ENCODE data around the gene PALD1.

The PALD1 gene

DNA sequence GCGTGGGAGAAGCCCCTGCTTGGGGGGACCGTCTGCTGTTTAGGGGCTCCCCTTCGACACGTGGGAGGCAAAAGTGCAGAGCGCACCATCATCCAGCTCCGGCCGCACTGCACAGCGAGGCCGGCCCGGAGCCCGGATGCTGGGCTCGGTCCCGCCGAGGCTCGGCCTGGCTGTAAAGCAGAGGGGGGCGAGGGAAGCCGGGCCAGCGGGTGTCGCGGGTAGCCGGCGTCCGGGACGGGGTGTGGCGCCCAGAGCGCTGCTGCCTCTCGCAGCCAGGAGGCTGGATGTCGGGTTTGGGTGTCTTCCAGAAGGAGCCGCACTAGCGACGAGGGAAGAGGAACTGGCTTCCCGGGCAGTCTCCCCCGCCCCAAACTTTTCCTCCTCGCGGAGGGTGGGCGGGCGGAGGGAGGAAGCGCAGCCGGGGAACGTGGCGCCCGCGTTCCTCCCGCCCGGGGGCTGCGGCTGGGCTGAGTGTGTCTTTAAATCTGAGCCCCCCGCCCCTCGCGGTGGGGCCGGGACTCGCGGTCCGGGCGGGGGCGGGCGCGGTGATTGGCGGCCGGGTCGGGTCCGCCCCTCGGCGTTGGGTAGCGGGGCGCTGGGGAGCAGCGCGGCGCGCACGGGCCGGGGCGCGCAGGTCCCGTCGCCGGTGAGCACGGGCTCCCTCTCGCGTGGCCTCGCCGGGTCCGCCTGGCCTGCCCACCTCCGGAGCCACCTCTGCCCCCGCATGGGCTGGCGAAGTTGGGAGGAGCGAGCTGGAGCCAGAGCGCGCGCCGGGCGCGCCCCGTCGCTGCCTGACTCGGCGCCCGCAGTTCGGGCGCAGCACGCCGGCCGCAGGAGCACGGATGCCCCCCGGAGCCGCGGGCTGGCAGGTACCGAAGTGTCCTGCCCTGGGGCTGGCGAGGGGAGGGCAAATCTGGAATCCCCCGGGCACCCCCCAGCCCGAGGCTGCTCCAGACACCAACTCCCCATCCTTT lies at the start of gene PALD1:
Gene PALD1 (plus strand): TSS at position 577 of the 974 bp plus-strand sequence. CDS start 47,185 bp downstream, outside the sequence.
- TF ChIP-seq, protein P1, sequence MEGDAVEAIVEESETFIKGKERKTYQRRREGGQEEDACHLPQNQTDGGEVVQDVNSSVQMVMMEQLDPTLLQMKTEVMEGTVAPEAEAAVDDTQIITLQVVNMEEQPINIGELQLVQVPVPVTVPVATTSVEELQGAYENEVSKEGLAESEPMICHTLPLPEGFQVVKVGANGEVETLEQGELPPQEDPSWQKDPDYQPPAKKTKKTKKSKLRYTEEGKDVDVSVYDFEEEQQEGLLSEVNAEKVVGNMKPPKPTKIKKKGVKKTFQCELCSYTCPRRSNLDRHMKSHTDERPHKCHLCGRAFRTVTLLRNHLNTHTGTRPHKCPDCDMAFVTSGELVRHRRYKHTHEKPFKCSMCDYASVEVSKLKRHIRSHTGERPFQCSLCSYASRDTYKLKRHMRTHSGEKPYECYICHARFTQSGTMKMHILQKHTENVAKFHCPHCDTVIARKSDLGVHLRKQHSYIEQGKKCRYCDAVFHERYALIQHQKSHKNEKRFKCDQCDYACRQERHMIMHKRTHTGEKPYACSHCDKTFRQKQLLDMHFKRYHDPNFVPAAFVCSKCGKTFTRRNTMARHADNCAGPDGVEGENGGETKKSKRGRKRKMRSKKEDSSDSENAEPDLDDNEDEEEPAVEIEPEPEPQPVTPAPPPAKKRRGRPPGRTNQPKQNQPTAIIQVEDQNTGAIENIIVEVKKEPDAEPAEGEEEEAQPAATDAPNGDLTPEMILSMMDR (IDR thresholded peaks at IDR 0.05; ENCODE audit: insufficient read depth, low read length, missing control alignments), result peak; percentile 3
- H3K4me3 ChIP-seq (ENCODE audit: low read depth, low read length), result peak within 1 kb of the TSS; percentile 46
- POLR2A ChIA-PET, result no interaction called here
- CTCF ChIA-PET, result interaction anchor here (2.0 kb wide), 1 partner anchor 18 kb away, joined by 5 read pairs; no protein-coding TSS in a partner anchor
- no peak for DNase-seq (ENCODE audit: low read depth, low spot score)

DNA sequence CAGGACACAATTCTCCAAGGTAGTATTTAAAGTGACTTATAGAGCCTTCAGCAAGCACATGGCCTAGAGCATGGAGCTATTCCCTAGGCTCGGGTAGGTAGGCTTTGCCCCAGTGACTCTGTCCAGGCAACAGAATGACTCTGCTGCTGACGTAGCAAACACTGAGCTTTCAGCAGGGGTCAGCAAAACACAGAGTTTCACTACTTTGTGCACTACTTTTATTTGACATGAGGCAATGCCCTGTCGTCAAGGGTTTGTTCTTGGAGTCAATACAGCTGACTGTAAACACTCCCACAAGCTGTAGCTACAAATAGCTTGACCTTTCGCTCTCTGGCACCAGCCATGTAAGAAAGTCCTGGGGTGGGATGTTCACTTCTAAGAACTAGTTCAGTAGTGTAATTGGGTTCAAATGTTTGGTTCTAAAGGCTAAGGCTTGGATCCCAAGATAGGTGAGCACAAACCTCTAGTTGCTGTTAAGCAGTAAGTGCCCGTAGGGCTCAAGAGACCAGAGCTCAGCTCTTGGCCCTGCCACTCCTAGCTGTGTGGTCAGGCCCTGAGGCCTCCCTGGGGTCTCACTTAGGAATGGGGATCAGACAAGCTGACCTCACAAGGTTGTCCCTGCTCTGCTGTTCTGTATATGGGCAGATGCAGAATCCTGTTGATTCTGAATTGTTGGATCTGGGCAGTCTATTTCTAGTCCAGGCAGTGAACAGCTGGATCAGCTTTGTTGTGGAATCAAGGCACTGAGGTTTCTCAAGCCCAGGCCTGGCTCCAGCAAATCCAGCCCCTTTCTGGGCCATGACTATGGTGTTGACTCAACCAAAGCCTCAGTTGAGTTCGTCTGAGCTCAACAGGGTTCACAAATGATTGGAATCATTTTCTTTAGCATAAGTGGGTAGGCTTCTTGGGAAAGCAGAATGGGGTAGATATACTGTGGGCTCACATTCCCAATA lies 47.8 kb upstream of the PALD1 start:
- TF ChIP-seq, protein P1 (IDR thresholded peaks at IDR 0.05; ENCODE audit: insufficient read depth, low read length, missing control alignments), result no peak
- DNase-seq (ENCODE audit: low read depth, low spot score), result no peak
- H3K4me3 ChIP-seq (ENCODE audit: low read depth, low read length), result no peak overlapping the region
- ChIA-PET POLR2A (interaction anchor here (1.3 kb wide), 1 partner anchor 27 kb away, joined by 4 read pairs; the partner anchor contains the start of gene EIF4EBP2), CTCF (interaction anchor here (0.5 to 2.4 kb wide), 5 partner anchors 13 to 450 kb away, joined by 3 to 6 read pairs (median 3); no protein-coding TSS in a partner anchor)

DNA sequence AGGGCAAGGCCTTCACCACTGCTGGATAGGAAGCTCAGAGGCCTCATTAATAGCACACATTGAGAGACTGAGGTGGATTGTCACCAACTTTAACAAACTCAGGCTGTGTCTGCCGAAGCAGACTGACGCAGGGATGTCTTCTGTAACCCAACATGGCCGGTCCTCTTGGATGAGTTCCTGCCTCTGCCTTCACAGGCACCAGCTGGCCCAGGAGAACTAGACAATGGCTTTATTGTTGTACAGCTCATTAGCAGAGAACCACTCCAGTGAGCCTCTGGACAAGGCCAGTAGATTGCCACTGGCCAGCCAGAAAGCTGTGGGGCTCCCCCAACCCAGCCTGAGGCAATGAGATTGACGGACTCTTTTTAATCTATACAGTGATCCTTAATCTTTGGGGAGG lies 46.5 kb upstream of the PALD1 start:
- POLR2A ChIA-PET, result interaction anchor here (1.3 kb wide), 1 partner anchor 28 kb away, joined by 4 read pairs; the partner anchor contains the start of gene EIF4EBP2
- TF ChIP-seq, protein P1 (IDR thresholded peaks at IDR 0.05; ENCODE audit: insufficient read depth, low read length, missing control alignments), result no peak
- no peak overlapping the region for H3K4me3 ChIP-seq (ENCODE audit: low read depth, low read length)
- DNase-seq (ENCODE audit: low read depth, low spot score), result no peak
- CTCF ChIA-PET, result interaction anchor here (1.1 to 2.4 kb wide), 4 partner anchors 29 to 210 kb away, joined by 4 to 6 read pairs (median 4); no protein-coding TSS in a partner anchor

DNA sequence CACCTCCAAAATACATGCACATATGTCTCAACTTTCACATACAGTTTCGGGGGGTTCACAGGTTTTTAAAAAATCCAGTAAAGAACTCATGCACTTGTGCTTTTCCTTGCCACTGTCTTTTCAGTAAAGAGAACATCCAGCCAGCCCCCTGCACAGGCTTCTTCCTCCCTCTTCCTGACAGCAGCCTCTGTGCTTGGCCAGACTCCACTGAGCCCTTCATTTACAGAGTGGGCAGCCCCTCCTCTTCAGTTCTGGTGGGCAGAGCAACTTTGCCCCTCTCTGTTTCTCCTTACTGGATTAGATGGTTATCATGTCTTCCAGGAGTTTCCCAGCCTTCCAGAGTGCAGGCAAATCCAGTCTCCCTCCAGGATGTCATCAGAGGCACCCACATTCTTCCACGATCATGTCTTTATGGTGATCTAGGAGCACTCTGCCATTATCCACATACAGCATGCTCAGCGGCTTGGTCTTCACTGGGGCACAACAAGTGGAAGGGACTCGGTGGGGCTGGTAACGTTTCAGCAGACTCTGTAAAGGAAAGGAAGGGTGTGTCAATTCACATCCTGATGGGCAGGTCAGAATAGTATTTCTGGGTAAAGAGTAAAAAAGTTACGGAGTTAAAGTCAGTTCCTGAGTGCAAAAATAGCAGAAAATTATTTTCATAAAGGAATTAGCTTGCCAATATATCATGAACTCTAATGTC lies 45.9 kb upstream of the PALD1 start:
- POLR2A ChIA-PET, result interaction anchor here (0.7 to 1.3 kb wide), 2 partner anchors 28 to 29 kb away, joined by 4 read pairs; partner anchors contain the start of gene EIF4EBP2
- TF ChIP-seq, protein P1 (IDR thresholded peaks at IDR 0.05; ENCODE audit: insufficient read depth, low read length, missing control alignments), result no peak
- no peak for DNase-seq (ENCODE audit: low read depth, low spot score)
- CTCF ChIA-PET, result interaction anchor here (1.1 to 2.4 kb wide), 3 partner anchors 28 to 211 kb away, joined by 4 to 6 read pairs (median 4); no protein-coding TSS in a partner anchor
- no peak overlapping the region for H3K4me3 ChIP-seq (ENCODE audit: low read depth, low read length)

DNA sequence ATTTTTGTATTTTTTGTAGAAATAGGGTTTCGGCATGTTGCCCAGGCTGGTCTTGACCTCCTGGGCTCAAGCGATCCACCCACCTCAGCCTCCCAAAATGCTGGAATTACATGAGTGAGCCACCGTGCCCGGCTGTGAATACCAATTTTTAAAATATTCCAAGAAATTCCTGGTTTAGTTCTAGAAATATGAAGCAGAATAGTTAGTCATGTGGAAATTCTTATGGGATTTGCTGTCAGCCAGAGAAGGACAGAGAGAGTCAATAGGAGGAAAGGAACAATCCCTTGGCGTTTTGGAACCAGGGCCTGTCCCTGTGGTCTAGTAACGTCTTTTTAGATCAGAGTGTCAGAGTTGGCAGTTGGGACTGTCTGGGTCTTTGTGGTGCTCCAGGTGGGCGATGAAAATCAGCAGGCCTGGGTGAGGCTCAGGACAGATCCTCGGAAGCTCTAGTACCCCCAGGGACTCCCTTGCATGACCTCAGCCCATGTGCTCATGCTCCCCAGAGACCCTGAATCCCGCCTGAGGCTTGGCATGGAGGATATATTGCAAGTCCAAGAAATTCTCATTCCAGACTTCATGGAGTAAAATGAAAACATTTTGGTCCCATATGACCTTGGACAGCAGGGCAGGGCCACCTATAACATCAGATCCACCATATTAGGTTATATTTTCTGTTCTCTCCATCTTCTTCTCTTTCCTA lies 44.8 kb upstream of the PALD1 start:
- no peak overlapping the region for H3K4me3 ChIP-seq (ENCODE audit: low read depth, low read length)
- no peak for DNase-seq (ENCODE audit: low read depth, low spot score)
- ChIA-PET CTCF (interaction anchor here (1.4 to 1.8 kb wide), 2 partner anchors 14 to 212 kb away, joined by 4 to 5 read pairs; no protein-coding TSS in a partner anchor), POLR2A (no interaction called here)
- TF ChIP-seq, protein P1 (IDR thresholded peaks at IDR 0.05; ENCODE audit: insufficient read depth, low read length, missing control alignments), result no peak

Data from AG04449 (cell line).